HCT116 (cell line): ENCODE results near the gene MMS19. TPM values are rescaled to one million over a fixed set of nuclear protein-coding genes. Genes with fewer than 3 reads are reported as not detected.

Source experiments
- ATAC-seq: fragments of 200-7000 bp; cut with Tn5 transposase; 2 replicates; pipeline ENCODE4 v1.9.1; 2020; ENCODE audit warnings: mild to moderate bottlenecking, moderate library complexity
- BruUV-seq: library from RNA; stranded (reverse); fragments of 400-500 nt; replicated peaks from 2 replicates; lab custom pipeline; 2021; lab: Mats Ljungman, UMichigan
- CTCF ChIA-PET: fragments of 300-600 bp; sonication (Branson Sonifier 250); formaldehyde crosslinking; loops from one replicate; lab custom pipeline; 2021; ENCODE audit warnings: antibody characterized with exemption; lab: Charles Lee
- POLR2A ChIA-PET: fragments of 300-600, 350-600 bp; sonication (Branson Sonifier 250); formaldehyde crosslinking; loops from one replicate; lab custom pipeline; 2021; ENCODE audit warnings: antibody characterized with exemption; lab: Charles Lee
- RAD21 ChIA-PET, 2 experiments: fragments of 300-600 bp; sonication (Branson Sonifier 250); formaldehyde crosslinking; loops; one replicate each; lab custom pipeline; 2023; ENCODE audit warnings: low total read pairs in 2 of 2; ENCODE audit not compliant: uncharacterized antibody in 2 of 2, unreplicated experiment in 2 of 2, low non-redundant PET in 1 of 2; lab: Charles Lee
- DNase-seq: peaks from one replicate; pipeline ENCODE4 v3.0.0-alpha.2; 2010; ENCODE audit warnings: low read depth, low spot score
- H2AFZ ChIP-seq: fragments of 200-600 bp; shearing (Covaris generic), sonication (generic); 2 replicates; pipeline ENCODE4 v1.6.1; 2017; ENCODE audit warnings: low read depth, mixed run types, mixed read lengths, antibody characterized with exemption, low read length; ENCODE audit not compliant: poor library complexity, severe bottlenecking
- H3K27ac ChIP-seq: 2 replicates; pipeline ENCODE4 v1.5.1; 2012; ENCODE audit warnings: low read depth, low read length
- H3K27me3 ChIP-seq: fragments of 200-600 bp; sonication (generic); 2 replicates; pipeline ENCODE4 v1.6.1; 2016; ENCODE audit warnings: mixed run types, low read length, mixed read lengths; ENCODE audit not compliant: insufficient read depth
- H3K36me3 ChIP-seq, 2 experiments: fragments of 200-500 bp in 1 of 2; fragments of 200-600 bp in 1 of 2; sonication (Bioruptor generic) in 1 of 2; sonication (generic) in 1 of 2; 2 replicates each; pipeline versions ENCODE4 v1.5.1 to v1.6.1; 2014 to 2016; ENCODE audit warnings: low read length in 2 of 2, inconsistent platforms in 1 of 2, mixed read lengths in 1 of 2, mixed run types in 1 of 2; ENCODE audit not compliant: insufficient read depth in 2 of 2, control insufficient read depth in 1 of 2
- H3K4me1 ChIP-seq, 2 experiments: fragments of 200-600 bp in 1 of 2; sonication (generic) in 1 of 2; 2 replicates each; pipeline versions ENCODE4 v1.5.1 to v1.6.1; 2012 to 2017; ENCODE audit warnings: low read length in 2 of 2, inconsistent platforms in 1 of 2, mild to moderate bottlenecking in 1 of 2, mixed read lengths in 1 of 2, mixed run types in 1 of 2, moderate library complexity in 1 of 2; ENCODE audit not compliant: insufficient read depth in 2 of 2, control insufficient read depth in 1 of 2
- H3K4me2 ChIP-seq: fragments of 200-600 bp; sonication (generic); 2 replicates; pipeline ENCODE4 v1.6.1; 2017; ENCODE audit warnings: mixed run types, low read length, mixed read lengths
- H3K4me3 ChIP-seq, 2 experiments: fragments of 200-600 bp in 1 of 2; sonication (generic) in 1 of 2; replicated peaks in 1 of 2; 2 replicates each; pipeline ENCODE4 v1.5.1; 2011 to 2016; ENCODE audit warnings: low read length in 2 of 2, control low read depth in 1 of 2, low read depth in 1 of 2, mild to moderate bottlenecking in 1 of 2, mixed read lengths in 1 of 2, mixed run types in 1 of 2
- H3K79me2 ChIP-seq: fragments of 200-600 bp; sonication (generic); 2 replicates; pipeline ENCODE4 v1.6.1; 2017; ENCODE audit warnings: mild to moderate bottlenecking, mixed run types, low read length, moderate library complexity, mixed read lengths; ENCODE audit not compliant: insufficient read depth
- H3K9ac ChIP-seq: fragments of 200-600 bp; sonication (generic); 2 replicates; pipeline ENCODE4 v1.6.1; 2016; ENCODE audit warnings: low read length, mixed read lengths
- H3K9me2 ChIP-seq: fragments of 200-600 bp; sonication (generic), shearing (Covaris generic); 2 replicates; pipeline ENCODE4 v1.6.1; 2017; ENCODE audit warnings: mixed run types, mild to moderate bottlenecking, moderate library complexity; ENCODE audit not compliant: insufficient read depth
- H3K9me3 ChIP-seq, 2 experiments: fragments of 200-500 bp in 1 of 2; fragments of 200-600 bp in 1 of 2; sonication (Bioruptor generic) in 1 of 2; sonication (generic) in 1 of 2; 2 replicates each; pipeline ENCODE4 v1.6.1; 2014 to 2017; ENCODE audit warnings: low read length in 2 of 2, mixed read lengths in 2 of 2, inconsistent platforms in 1 of 2, low read depth in 1 of 2, mild to moderate bottlenecking in 1 of 2, mixed run types in 1 of 2, moderate library complexity in 1 of 2; ENCODE audit not compliant: control insufficient read depth in 1 of 2, insufficient read depth in 1 of 2
- H4K20me1 ChIP-seq: fragments of 200-600 bp; sonication (generic), shearing (Covaris generic); 2 replicates; pipeline ENCODE4 v1.6.1; 2017; ENCODE audit warnings: mixed run types, mild to moderate bottlenecking, moderate library complexity; ENCODE audit not compliant: insufficient read depth
- ATF3 ChIP-seq: IDR thresholded peaks from 2 replicates; pipeline ENCODE4 v1.6.1; 2012
- ELF1 ChIP-seq: IDR thresholded peaks from 2 replicates; pipeline ENCODE4 v1.6.1; 2012; ENCODE audit warnings: low read depth, borderline replicate concordance
- EZH2 ChIP-seq: fragments of 200-600 bp; sonication (generic); IDR thresholded peaks from 2 replicates; pipeline ENCODE4 v1.6.1; 2017; ENCODE audit warnings: antibody characterized with exemption, mixed run types
- FOSL1 ChIP-seq: IDR thresholded peaks from 2 replicates; pipeline ENCODE4 v1.6.1; 2012; ENCODE audit warnings: low read depth
- POLR2A ChIP-seq: IDR thresholded peaks from 2 replicates; pipeline ENCODE4 v1.7.0; 2011; ENCODE audit warnings: borderline replicate concordance; ENCODE audit not compliant: insufficient read depth, insufficient read length; ENCODE audit errors: extremely low read depth
- REST ChIP-seq: IDR thresholded peaks from 2 replicates; pipeline ENCODE4 v1.6.1; 2012; ENCODE audit warnings: low read depth
- SP1 ChIP-seq: IDR thresholded peaks from 2 replicates; pipeline ENCODE4 v1.6.1; 2012; ENCODE audit warnings: low read depth
- YY1 ChIP-seq: IDR thresholded peaks from 2 replicates; pipeline ENCODE4 v1.6.1; 2011; ENCODE audit warnings: low read length, low read depth, moderate library complexity, mild to moderate bottlenecking; ENCODE audit not compliant: insufficient replicate concordance; ENCODE audit errors: extremely low read depth
- ZFX ChIP-seq: fragments of 450-650 bp; IDR thresholded peaks from 2 replicates; pipeline ENCODE4 v1.6.1; 2017
- ZNF274 ChIP-seq: fragments of 200-500 bp; sonication (Bioruptor generic); IDR thresholded peaks from 2 replicates; pipeline ENCODE4 v1.6.1; 2014; ENCODE audit warnings: mild to moderate bottlenecking, low read depth, low read length, inconsistent platforms
- intact Hi-C: fragments of 100-400 bp; cut with micrococcal nuclease; formaldehyde crosslinking; loops from 2 replicates; pipeline ENCODE4 v1.10.0; 2022
- total RNA-seq: library from RNA; stranded (reverse); gene quantifications from one replicate; pipeline ENCODE4 v1.2.1, GENCODE V29; 2021; ENCODE audit not compliant: unreplicated experiment

MMS19 gene
- total RNA-seq, 1 experiment from 2014 or later: 101 TPM

- no peak for ATAC-seq
- H3K9me2 ChIP-seq: no peaks in the 10 kb centered on the region
- peak overlapping the region; percentile 53 for H3K4me2 ChIP-seq
- ChIA-PET CTCF (interaction anchor here (1.2 kb wide), 1 partner anchor 10 kb away, joined by 4 read pairs; the partner anchor contains the start of gene RRP12), RAD21 (no interaction called here), POLR2A (interaction anchor here (1.1 kb wide), 1 partner anchor 11 kb away, joined by 3 read pairs; the partner anchor contains the start of gene RRP12)
- no peak overlapping the region for H3K9ac ChIP-seq
- no peaks in the 10 kb centered on the region for H3K27me3 ChIP-seq
- no peak overlapping the region for H2AFZ ChIP-seq
- no TSS peak for BruUV-seq
- H3K27ac ChIP-seq: no peak overlapping the region
- intact Hi-C loops: no loop called here
- no peak overlapping the region for H3K4me3 ChIP-seq
- DNase-seq: no peak
- no peaks in the 10 kb centered on the region for H3K36me3 ChIP-seq
- no peak for TF ChIP-seq ELF1
- no peak for TF ChIP-seq ZFX
- no peak for TF ChIP-seq POLR2A
- no peak for TF ChIP-seq ATF3
- no peak for TF ChIP-seq FOSL1
- TF ChIP-seq SP1: no peak
- no peak for TF ChIP-seq EZH2
- TF ChIP-seq ZNF274: no peak
- no peak for TF ChIP-seq REST
- TF ChIP-seq YY1: no peak
- no peaks in the 10 kb centered on the region for H3K79me2 ChIP-seq
- no peaks in the 10 kb centered on the region for H4K20me1 ChIP-seq
- peaks cover 10 to 69% of the 10 kb centered on the region in 2 experiments; a peak in 3 of 4 replicates for H3K4me1 ChIP-seq
- H3K9me3 ChIP-seq: no peaks in the 10 kb centered on the region
Observed at GRCh38 chr10:97411406-97411805, 86.8 kb downstream of the MMS19 start.
